SK-N-MC (cell line): ENCODE results near the gene HMSD.

Source experiments
- DNase-seq: peaks from one replicate; pipeline ENCODE4 v3.0.0-alpha.2; 2011; ENCODE audit warnings: low read depth, low spot score
- H3K27ac ChIP-seq: fragments of 200-600 bp; sonication (generic); 2 replicates; pipeline ENCODE4 v1.5.1; 2016; ENCODE audit warnings: mixed run types
- H3K36me3 ChIP-seq: fragments of 200-600 bp; sonication (generic); 2 replicates; pipeline ENCODE4 v1.6.1; 2017; ENCODE audit warnings: antibody characterized with exemption, low read length, mixed read lengths; ENCODE audit not compliant: insufficient read depth
- H3K4me3 ChIP-seq: fragments of 200-600 bp; sonication (generic); 2 replicates; pipeline ENCODE4 v1.5.1; 2016
- H3K9ac ChIP-seq: fragments of 200-600 bp; sonication (generic); 2 replicates; pipeline ENCODE4 v1.8.0; 2017; ENCODE audit warnings: mixed run types, mixed read lengths; ENCODE audit not compliant: insufficient read length
- H3K9me3 ChIP-seq: fragments of 200-600 bp; sonication (generic); 2 replicates; pipeline ENCODE4 v1.6.1; 2017; ENCODE audit warnings: low read depth, mild to moderate bottlenecking, antibody characterized with exemption, low read length, moderate library complexity, mixed read lengths
- EZH2 ChIP-seq: fragments of 200-600 bp; sonication (generic); IDR thresholded peaks from one replicate; pipeline ENCODE4 v1.6.1; 2017; ENCODE audit warnings: antibody characterized with exemption
- FOXP2 ChIP-seq: optimal IDR thresholded peaks from 2 replicates; pipeline ENCODE3; 2011; ENCODE audit warnings: mild to moderate bottlenecking, moderate library complexity; ENCODE audit not compliant: insufficient read depth; ENCODE audit errors: extremely low read length, control extremely low read depth
- POLR2AphosphoS5 ChIP-seq: IDR thresholded peaks from 2 replicates; pipeline ENCODE4 v1.6.1; 2012; ENCODE audit warnings: mild to moderate bottlenecking, low read depth, low read length, borderline replicate concordance

HMSD gene

GRCh38 chr18:63947051-63947790 lies 1.9 kb upstream of the HMSD start:
- DNase-seq: no peak
- Histone ChIP-seq H3K9me3 (no peaks in the 10 kb centered on the region), H3K36me3 (peaks cover 4% of the 10 kb centered on the region; the same call in 1 of the 2 replicates), H3K4me3 (no peak overlapping the region), H3K9ac (no peak overlapping the region), H3K27ac (0 out of 2 replicates have a peak overlapping the region, but pooled peaks have one; percentile 60)
- TF ChIP-seq POLR2AphosphoS5 (no peak), EZH2 (no peak), FOXP2 (no peak)

DNA sequence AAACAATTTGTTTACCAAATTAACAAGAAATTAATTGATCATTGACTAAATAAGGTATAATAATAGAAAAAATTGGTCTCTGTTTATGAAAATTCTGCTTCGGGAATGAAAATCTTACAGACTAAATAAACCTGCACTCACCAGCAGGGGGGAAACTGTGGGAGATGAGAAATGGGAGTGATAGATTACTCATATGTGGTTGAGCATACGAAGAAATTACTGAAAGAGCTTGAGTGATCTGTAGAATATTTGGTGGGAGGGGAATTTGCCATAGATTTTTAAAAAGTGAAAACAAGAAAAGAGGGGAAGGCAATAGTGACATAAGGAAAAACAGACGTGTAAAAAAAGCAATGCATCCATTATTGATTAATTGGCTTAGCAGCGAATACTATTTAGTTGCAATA lies 2.2 kb downstream of the HMSD start:
- TF ChIP-seq POLR2AphosphoS5 (no peak), FOXP2 (no peak), EZH2 (no peak)
- H3K27ac ChIP-seq: peak overlapping the region; percentile 78; the same call in 1 of the 2 replicates
- no peak for DNase-seq
- no peaks in the 10 kb centered on the region; the same call in 1 of the 2 replicates for H3K9me3 ChIP-seq
- peak overlapping the region; percentile 94 for H3K4me3 ChIP-seq
- peak overlapping the region; percentile 83 for H3K9ac ChIP-seq
- H3K36me3 ChIP-seq: peaks cover 35% of the 10 kb centered on the region

DNA sequence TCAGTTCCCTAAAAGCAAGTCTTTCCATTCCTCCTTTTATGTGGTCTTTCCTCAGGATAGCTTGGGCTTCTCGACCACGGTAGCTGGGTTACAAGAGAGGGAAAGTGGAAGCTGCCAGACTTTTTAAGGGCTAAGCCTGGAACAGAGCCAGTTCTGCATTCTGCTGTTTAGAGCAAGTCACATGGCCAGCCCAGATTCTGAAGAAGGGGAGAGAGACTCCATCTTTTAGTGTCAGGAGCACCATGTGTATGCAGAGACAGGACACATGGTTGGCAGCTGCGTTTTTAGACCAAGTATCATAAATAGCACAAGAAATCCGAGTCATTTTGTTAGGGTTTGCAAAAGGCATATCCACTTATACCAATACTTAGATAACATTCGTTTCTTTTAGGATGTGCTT lies 4.7 kb downstream of the HMSD start:
- Histone ChIP-seq H3K9ac (no peak overlapping the region), H3K36me3 (peaks cover 54% of the 10 kb centered on the region), H3K4me3 (no peak overlapping the region), H3K9me3 (no peaks in the 10 kb centered on the region; the same call in 1 of the 2 replicates), H3K27ac (no peak overlapping the region)
- TF ChIP-seq POLR2AphosphoS5: no peak
- TF ChIP-seq FOXP2: no peak
- TF ChIP-seq EZH2: no peak
- DNase-seq: no peak

GRCh38 chr18:63956755-63957154 lies 7.7 kb downstream of the HMSD start:
- no peak for TF ChIP-seq EZH2
- no peak for TF ChIP-seq POLR2AphosphoS5
- no peak for TF ChIP-seq FOXP2
- H3K4me3 ChIP-seq: no peak overlapping the region
- DNase-seq: no peak
- H3K9ac ChIP-seq: no peak overlapping the region
- H3K9me3 ChIP-seq: no peaks in the 10 kb centered on the region; the same call in 1 of the 2 replicates
- H3K36me3 ChIP-seq: peaks cover 73% of the 10 kb centered on the region
- H3K27ac ChIP-seq: no peak overlapping the region

DNA sequence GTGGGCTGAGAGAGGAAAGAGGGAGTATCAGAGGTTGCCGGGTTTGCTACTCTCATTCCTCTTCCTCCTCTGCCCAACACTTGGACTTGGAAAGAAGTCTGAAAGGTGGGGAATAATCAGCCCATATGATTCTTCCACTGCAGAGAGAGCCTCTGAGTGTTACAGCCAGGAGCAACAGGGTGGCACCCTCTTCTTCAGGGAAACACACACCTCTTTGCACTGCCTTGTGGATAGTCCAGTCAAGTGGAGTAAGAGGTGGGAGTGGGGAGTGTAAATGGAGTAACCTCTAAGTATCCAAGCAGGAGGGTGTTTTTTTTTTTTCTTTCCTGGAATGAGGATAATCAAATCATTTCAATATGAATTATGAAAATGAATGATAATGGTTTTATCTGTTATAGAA lies 11.8 kb downstream of the HMSD start:
- Histone ChIP-seq H3K4me3 (no peak overlapping the region), H3K27ac (no peak overlapping the region), H3K9ac (no peak overlapping the region), H3K36me3 (peaks cover 61% of the 10 kb centered on the region), H3K9me3 (no peaks in the 10 kb centered on the region)
- DNase-seq: no peak
- TF ChIP-seq POLR2AphosphoS5: no peak
- no peak for TF ChIP-seq EZH2
- TF ChIP-seq FOXP2: no peak

DNA sequence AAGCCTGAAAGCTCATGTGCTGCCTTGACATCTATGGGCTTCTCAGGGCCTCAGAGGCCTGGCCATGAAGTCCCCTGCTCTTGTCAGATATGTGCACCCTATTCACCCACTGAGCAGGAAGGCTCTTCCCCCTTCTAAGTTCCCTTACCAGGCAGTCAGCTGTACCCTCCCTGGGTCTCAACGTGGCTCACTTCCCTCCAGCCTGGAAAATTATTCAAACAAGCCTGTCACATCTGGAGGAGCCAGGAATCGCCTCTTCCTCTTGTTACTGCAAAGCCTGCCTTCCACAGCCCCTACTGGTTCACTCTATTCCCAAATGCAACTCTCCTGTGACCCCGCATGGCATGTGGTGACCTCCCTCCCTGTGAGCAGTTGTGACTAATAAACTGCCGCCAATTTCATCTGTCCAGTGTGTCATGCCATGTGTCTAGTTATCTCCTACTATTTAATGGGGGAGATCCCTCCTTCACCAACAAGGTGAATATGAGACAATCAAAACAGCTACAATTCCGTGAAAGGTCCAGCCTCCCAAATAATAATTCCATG lies 12.4 kb downstream of the HMSD start:
- TF ChIP-seq POLR2AphosphoS5 (no peak), FOXP2 (no peak), EZH2 (no peak)
- Histone ChIP-seq H3K9me3 (no peaks in the 10 kb centered on the region), H3K27ac (no peak overlapping the region), H3K4me3 (no peak overlapping the region), H3K36me3 (peaks cover 54% of the 10 kb centered on the region; the same call in 1 of the 2 replicates), H3K9ac (no peak overlapping the region)
- no peak for DNase-seq

GRCh38 chr18:63962137-63962536 lies 13.0 kb downstream of the HMSD start:
- H3K9ac ChIP-seq: no peak overlapping the region
- no peaks in the 10 kb centered on the region for H3K9me3 ChIP-seq
- H3K27ac ChIP-seq: no peak overlapping the region
- H3K36me3 ChIP-seq: peaks cover 49% of the 10 kb centered on the region; the same call in 1 of the 2 replicates
- H3K4me3 ChIP-seq: no peak overlapping the region
- TF ChIP-seq POLR2AphosphoS5 (no peak), EZH2 (no peak), FOXP2 (no peak)
- DNase-seq: no peak

GRCh38 chr18:63963615-63964256 lies 14.6 kb downstream of the HMSD start:
- DNase-seq: no peak
- Histone ChIP-seq H3K27ac (no peak overlapping the region), H3K4me3 (no peak overlapping the region), H3K36me3 (peaks cover 45% of the 10 kb centered on the region; the same call in 1 of the 2 replicates), H3K9ac (no peak overlapping the region), H3K9me3 (no peaks in the 10 kb centered on the region)
- TF ChIP-seq EZH2 (no peak), FOXP2 (no peak), POLR2AphosphoS5 (no peak)
